ENCODE measurements around the gene INMT. TPM values are rescaled to one million over a fixed set of nuclear protein-coding genes. Genes with fewer than 3 reads are reported as not detected.

INMT gene
- total and polyA plus RNA-seq, 2 experiments from 2014 or later = 0.79 to 1.1 TPM

- no peak for TF ChIP-seq ZNF462 (CRISPR knock-in tag; IDR thresholded peaks at IDR 0.05)
Observed at GRCh38 chr7:30805931-30806330, 54.0 kb downstream of the INMT start (continued).

Other genes with a start within 250 kb of the INMT start
- gene GGCT, start 247.3 kb upstream of the INMT start, total RNA-seq (2014; rRNA removed; shearing (Covaris generic)) = 104 and 113 TPM in 2 replicates
- gene GGCT, start 247.3 kb upstream of the INMT start, polyA plus RNA-seq (2016; fragmentation: Nextera tagmentation; extraction: Ambion mirVana) = 197 and 229 TPM in 2 replicates
- gene GARS1, start 157.3 kb upstream of the INMT start, total RNA-seq (2014; rRNA removed; shearing (Covaris generic)) = 241 and 271 TPM in 2 replicates
- 198 and 207 TPM in 2 replicates for gene GARS1, start 157.3 kb upstream of the INMT start, polyA plus RNA-seq (2016; fragmentation: Nextera tagmentation; extraction: Ambion mirVana)
- gene CRHR2, start 69.7 kb upstream of the INMT start, total RNA-seq (2014; rRNA removed; shearing (Covaris generic)) = 0.14 and 0.23 TPM in 2 replicates
- 0.26 and 1.4 TPM in 2 replicates for gene CRHR2, start 69.7 kb upstream of the INMT start, polyA plus RNA-seq (2016; fragmentation: Nextera tagmentation; extraction: Ambion mirVana)
- 3.1 and 4.4 TPM in 2 replicates for gene MINDY4, start 19.3 kb downstream of the INMT start, total RNA-seq (2014; rRNA removed; shearing (Covaris generic))
- gene MINDY4, start 19.3 kb downstream of the INMT start, polyA plus RNA-seq (2016; fragmentation: Nextera tagmentation; extraction: Ambion mirVana) = 1.3 and 1.7 TPM in 2 replicates
- 0.28 TPM in 1 of 2 replicates, not detected in the other for gene AQP1, start 159.7 kb downstream of the INMT start, total RNA-seq (2014; rRNA removed; shearing (Covaris generic))
- gene AQP1, start 159.7 kb downstream of the INMT start, polyA plus RNA-seq (2016; fragmentation: Nextera tagmentation; extraction: Ambion mirVana) = not detected in 2 replicates
- gene GHRHR, start 211.8 kb downstream of the INMT start, total RNA-seq (2014; rRNA removed; shearing (Covaris generic)) = not detected in 2 replicates
- gene GHRHR, start 211.8 kb downstream of the INMT start, polyA plus RNA-seq (2016; fragmentation: Nextera tagmentation; extraction: Ambion mirVana) = 0.64 and 2.2 TPM in 2 replicates

Measured in GM23338 (cell line).